ENCODE results near the gene RPS8.

- TF ChIP-seq CTCF (IDR thresholded peaks at IDR 0.05) (no peak), EP300 (IDR thresholded peaks at IDR 0.05) (no peak), POLR2A (IDR thresholded peaks at IDR 0.05; ENCODE audit: low read depth) (no peak), POLR2AphosphoS5 (IDR thresholded peaks at IDR 0.05) (no peak)
These were observed 26.4 kb downstream of the RPS8 start for GRCh38 chr1:44801491-44802305.

Data from esophagus muscularis mucosa (tissue), 4 donors.